ENCODE data around the gene NEU3. TPM values are rescaled to one million over a fixed set of nuclear protein-coding genes. Genes with fewer than 3 reads are reported as not detected.
"Not testable (repeated sequence)": the region's sequence is repeated elsewhere in the genome, so short reads cannot be mapped to it uniquely, and the experiment has no call there.

Gene NEU3
- total RNA-seq, 1 experiment from 2014 or later, result 19.3 TPM

DNA sequence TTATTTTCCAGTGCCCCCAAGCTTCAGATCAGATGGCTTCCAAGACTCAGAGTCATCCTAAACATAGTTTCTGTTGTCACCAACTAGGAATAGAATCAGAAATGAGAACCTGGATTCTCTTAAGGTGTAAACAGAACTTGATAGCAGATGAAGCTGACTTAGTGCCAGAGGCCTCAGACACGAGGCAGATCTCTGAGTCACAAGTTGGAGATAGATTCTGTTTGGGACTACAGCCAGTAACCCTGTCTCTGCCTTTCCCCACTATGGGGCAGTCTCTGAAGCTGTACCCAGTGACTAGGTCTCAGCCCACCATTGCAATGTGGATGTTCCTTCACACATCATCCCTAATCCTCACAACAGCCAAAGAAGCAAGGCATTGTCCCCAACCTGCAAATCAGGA lies 25.4 kb downstream of the NEU3 start:
- no peaks in the 10 kb centered on the region for H3K27me3 ChIP-seq (replicated peaks; ENCODE audit: control insufficient read depth, insufficient read depth, low read length)
- intact Hi-C loops (cut with micrococcal nuclease; ENCODE audit: unreplicated experiment), result no loop called here
- no peaks in the 10 kb centered on the region for H3K36me3 ChIP-seq (ENCODE audit: control insufficient read depth, insufficient read depth, low read length)
- POLR2A ChIA-PET, result interaction anchor here (0.5 to 0.6 kb wide), 2 partner anchors 91 to 130 kb away, joined by 5 read pairs; no protein-coding TSS in a partner anchor
- BruUV-seq (replicated peaks), result no TSS peak
- no peak overlapping the region for H3K4me3 Mint-ChIP-seq (ENCODE audit: unreplicated experiment)
- no peak overlapping the region for H3K27ac Mint-ChIP-seq (ENCODE audit: unreplicated experiment)
- peaks cover 5% of the 10 kb centered on the region for H3K36me3 Mint-ChIP-seq (ENCODE audit: insufficient read depth, unreplicated experiment)
- peaks cover 13% of the 10 kb centered on the region for H3K9me3 Mint-ChIP-seq (ENCODE audit: unreplicated experiment)
- H3K9me3 ChIP-seq, result peaks cover 19% of the 10 kb centered on the region
- DNase-seq, result no peak
- CTCF ChIA-PET, result interaction anchor here (1.0 to 1.8 kb wide), 2 partner anchors 9 to 232 kb away, joined by 3 to 6 read pairs; no protein-coding TSS in a partner anchor
- H3K4me3 ChIP-seq (ENCODE audit: low read depth, low read length), result no peak overlapping the region
- peaks cover 12% of the 10 kb centered on the region for H3K4me1 Mint-ChIP-seq (ENCODE audit: low read depth, unreplicated experiment)
- H3K27me3 Mint-ChIP-seq (ENCODE audit: insufficient read depth, unreplicated experiment), result no peaks in the 10 kb centered on the region
- peaks cover 12% of the 10 kb centered on the region for H3K4me1 ChIP-seq
- TF ChIP-seq, protein P1, sequence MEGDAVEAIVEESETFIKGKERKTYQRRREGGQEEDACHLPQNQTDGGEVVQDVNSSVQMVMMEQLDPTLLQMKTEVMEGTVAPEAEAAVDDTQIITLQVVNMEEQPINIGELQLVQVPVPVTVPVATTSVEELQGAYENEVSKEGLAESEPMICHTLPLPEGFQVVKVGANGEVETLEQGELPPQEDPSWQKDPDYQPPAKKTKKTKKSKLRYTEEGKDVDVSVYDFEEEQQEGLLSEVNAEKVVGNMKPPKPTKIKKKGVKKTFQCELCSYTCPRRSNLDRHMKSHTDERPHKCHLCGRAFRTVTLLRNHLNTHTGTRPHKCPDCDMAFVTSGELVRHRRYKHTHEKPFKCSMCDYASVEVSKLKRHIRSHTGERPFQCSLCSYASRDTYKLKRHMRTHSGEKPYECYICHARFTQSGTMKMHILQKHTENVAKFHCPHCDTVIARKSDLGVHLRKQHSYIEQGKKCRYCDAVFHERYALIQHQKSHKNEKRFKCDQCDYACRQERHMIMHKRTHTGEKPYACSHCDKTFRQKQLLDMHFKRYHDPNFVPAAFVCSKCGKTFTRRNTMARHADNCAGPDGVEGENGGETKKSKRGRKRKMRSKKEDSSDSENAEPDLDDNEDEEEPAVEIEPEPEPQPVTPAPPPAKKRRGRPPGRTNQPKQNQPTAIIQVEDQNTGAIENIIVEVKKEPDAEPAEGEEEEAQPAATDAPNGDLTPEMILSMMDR (IDR thresholded peaks at IDR 0.05; ENCODE audit: insufficient read depth in 1 of 2, low read depth in 1 of 2, low read length in 1 of 2, severe bottlenecking in 1 of 2, unreplicated experiment in 1 of 2), result no peak

- intact Hi-C loops (cut with micrococcal nuclease; ENCODE audit: unreplicated experiment); H3K4me1 ChIP-seq; POLR2A ChIA-PET; H3K27me3 Mint-ChIP-seq (ENCODE audit: insufficient read depth, unreplicated experiment); H3K27me3 ChIP-seq (replicated peaks; ENCODE audit: control insufficient read depth, insufficient read depth, low read length); BruUV-seq (replicated peaks); H3K27ac Mint-ChIP-seq (ENCODE audit: unreplicated experiment); DNase-seq; H3K36me3 Mint-ChIP-seq (ENCODE audit: insufficient read depth, unreplicated experiment); H3K4me1 Mint-ChIP-seq (ENCODE audit: low read depth, unreplicated experiment); H3K4me3 ChIP-seq (ENCODE audit: low read depth, low read length); H3K4me3 Mint-ChIP-seq (ENCODE audit: unreplicated experiment); H3K36me3 ChIP-seq (ENCODE audit: control insufficient read depth, insufficient read depth, low read length): not testable (repeated sequence)
- CTCF ChIA-PET, result interaction anchor here (1.5 kb wide), 1 partner anchor 230 kb away, joined by 5 read pairs; no protein-coding TSS in a partner anchor
- peaks cover 32% of the 10 kb centered on the region for H3K9me3 ChIP-seq
- peaks cover 24% of the 10 kb centered on the region for H3K9me3 Mint-ChIP-seq (ENCODE audit: unreplicated experiment)
These were observed 30.5 kb downstream of the NEU3 start for GRCh38 chr11:75019200-75019599.

DNA sequence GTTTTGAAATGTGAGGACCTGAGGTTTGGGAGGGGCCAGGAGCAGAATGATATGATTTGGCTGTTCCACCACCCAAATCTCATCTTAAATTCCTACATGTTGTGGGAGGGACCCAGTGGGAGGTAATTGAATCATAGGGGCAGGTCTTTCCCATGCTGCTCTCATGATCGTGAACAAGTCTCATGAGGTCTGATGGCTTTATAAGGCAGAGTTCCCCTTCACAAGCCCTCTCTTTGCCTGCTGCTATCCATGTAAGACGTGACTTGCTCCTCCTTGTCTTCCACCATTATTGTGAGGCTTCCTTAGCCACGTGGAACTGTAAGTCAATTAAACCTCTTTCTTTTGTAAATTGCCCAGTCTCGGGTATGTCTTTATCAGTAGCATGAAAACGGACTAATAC lies 31.6 kb downstream of the NEU3 start:
- H3K27ac Mint-ChIP-seq (ENCODE audit: unreplicated experiment); DNase-seq; POLR2A ChIA-PET; BruUV-seq (replicated peaks); H3K4me3 Mint-ChIP-seq (ENCODE audit: unreplicated experiment); intact Hi-C loops (cut with micrococcal nuclease; ENCODE audit: unreplicated experiment); H3K4me1 ChIP-seq; H3K4me1 Mint-ChIP-seq (ENCODE audit: low read depth, unreplicated experiment); H3K36me3 ChIP-seq (ENCODE audit: control insufficient read depth, insufficient read depth, low read length); H3K27me3 Mint-ChIP-seq (ENCODE audit: insufficient read depth, unreplicated experiment); H3K36me3 Mint-ChIP-seq (ENCODE audit: insufficient read depth, unreplicated experiment); H3K4me3 ChIP-seq (ENCODE audit: low read depth, low read length); H3K27me3 ChIP-seq (replicated peaks; ENCODE audit: control insufficient read depth, insufficient read depth, low read length): not testable (repeated sequence)
- peaks cover 32% of the 10 kb centered on the region for H3K9me3 ChIP-seq
- CTCF ChIA-PET, result interaction anchor here (1.5 to 3.7 kb wide), 2 partner anchors 228 kb away, joined by 5 to 73 read pairs; no protein-coding TSS in a partner anchor
- H3K9me3 Mint-ChIP-seq (ENCODE audit: unreplicated experiment), result peaks cover 24% of the 10 kb centered on the region

GRCh38 chr11:75022296-75022695 lies 33.6 kb downstream of the NEU3 start:
- Mint-ChIP-seq H3K4me3 (ENCODE audit: unreplicated experiment) (no peak overlapping the region), H3K4me1 (ENCODE audit: low read depth, unreplicated experiment) (no peaks in the 10 kb centered on the region), H3K9me3 (ENCODE audit: unreplicated experiment) (peaks cover 24% of the 10 kb centered on the region), H3K27me3 (ENCODE audit: insufficient read depth, unreplicated experiment) (no peaks in the 10 kb centered on the region), H3K27ac (ENCODE audit: unreplicated experiment) (no peak overlapping the region), H3K36me3 (ENCODE audit: insufficient read depth, unreplicated experiment) (peaks cover 5% of the 10 kb centered on the region)
- Histone ChIP-seq H3K4me1 (no peaks in the 10 kb centered on the region), H3K4me3 (ENCODE audit: low read depth, low read length) (no peak overlapping the region), H3K36me3 (ENCODE audit: control insufficient read depth, insufficient read depth, low read length) (no peaks in the 10 kb centered on the region), H3K27me3 (replicated peaks; ENCODE audit: control insufficient read depth, insufficient read depth, low read length) (no peaks in the 10 kb centered on the region), H3K9me3 (peaks cover 32% of the 10 kb centered on the region)
- no TSS peak for BruUV-seq (replicated peaks)
- TF ChIP-seq, protein P1 (IDR thresholded peaks at IDR 0.05; ENCODE audit: insufficient read depth in 1 of 2, low read depth in 1 of 2, low read length in 1 of 2, severe bottlenecking in 1 of 2, unreplicated experiment in 1 of 2), result no peak
- intact Hi-C loops (cut with micrococcal nuclease; ENCODE audit: unreplicated experiment), result no loop called here
- CTCF ChIA-PET, result interaction anchor here (0.6 to 3.8 kb wide), 31 partner anchors 9 to 346 kb away, joined by 3 to 73 read pairs (median 4); partner anchors contain the start of genes NEU3 and TPBGL
- POLR2A ChIA-PET, result interaction anchor here (0.6 kb wide), 1 partner anchor 117 kb away, joined by 5 read pairs; no protein-coding TSS in a partner anchor
- DNase-seq, result no peak
